Endothelial cell of umbilical vein (primary cell): ENCODE data around the gene ACOT7. TPM values are rescaled to one million over a fixed set of nuclear protein-coding genes. Genes with fewer than 3 reads are reported as not detected.

Source experiments
- BruUV-seq: library from RNA; stranded (reverse); fragments of 400-500 nt; replicated peaks from 2 replicates; lab custom pipeline; 2021; lab: Mats Ljungman, UMichigan
- CTCF ChIA-PET: fragments of 300-600, 350-600 bp; sonication (Branson Sonifier 250); formaldehyde crosslinking; loops from one replicate; lab custom pipeline; 2021; ENCODE audit warnings: antibody characterized with exemption, inconsistent platforms; lab: Charles Lee
- POLR2A ChIA-PET: fragments of 300-600, 350-600 bp; sonication (Branson Sonifier 250); formaldehyde crosslinking; loops from one replicate; lab custom pipeline; 2021; ENCODE audit warnings: antibody characterized with exemption, inconsistent platforms; lab: Charles Lee
- DNase-seq: peaks from one replicate; pipeline ENCODE4 v3.0.0-alpha.2; 2011; ENCODE audit warnings: low read depth, low spot score
- FAIRE-seq: peaks from 2 replicates; lab custom pipeline; 2011; peaks lifted over from hg19 to GRCh38; lab: Jason Lieb, UNC
- H2AFZ ChIP-seq: 2 replicates; pipeline ENCODE4 v1.6.0; 2012; ENCODE audit warnings: low read depth, low read length, control low read depth, inconsistent platforms
- H3K27ac ChIP-seq: 2 replicates; pipeline ENCODE4 v1.5.1; 2011; ENCODE audit warnings: low read depth, mild to moderate bottlenecking, control low read depth, low read length, moderate library complexity; ENCODE audit not compliant: insufficient read depth
- H3K27me3 ChIP-seq, 2 experiments: 2 replicates each; pipeline versions ENCODE4 v1.6.0 to v1.6.1; 2011; ENCODE audit warnings: low read length in 2 of 2, mixed read lengths in 1 of 2; ENCODE audit not compliant: control insufficient read depth in 2 of 2, insufficient read depth in 2 of 2
- H3K36me3 ChIP-seq, 2 experiments: 2 replicates in 1 of 2; 3 replicates in 1 of 2; pipeline ENCODE4 v1.5.1; 2011; ENCODE audit warnings: low read length in 2 of 2, mild to moderate bottlenecking in 1 of 2, moderate library complexity in 1 of 2; ENCODE audit not compliant: control insufficient read depth in 2 of 2, insufficient read depth in 2 of 2; ENCODE audit errors: extremely low read depth in 1 of 2
- H3K4me1 ChIP-seq: 3 replicates; pipeline ENCODE4 v1.5.1; 2011; ENCODE audit warnings: mild to moderate bottlenecking, low read length; ENCODE audit not compliant: control insufficient read depth, insufficient read depth; ENCODE audit errors: extremely low read depth
- H3K4me2 ChIP-seq: 2 replicates; pipeline ENCODE4 v1.6.1; 2011; ENCODE audit warnings: low read length, control low read depth, mixed read lengths; ENCODE audit not compliant: insufficient read depth
- H3K4me3 ChIP-seq, 3 experiments: fragments of 200-600 bp in 1 of 3; sonication (generic), shearing (Covaris generic) in 1 of 3; replicated peaks in 1 of 3; 2 replicates each; pipeline ENCODE4 v1.5.1; 2011 to 2016; ENCODE audit warnings: control low read depth in 3 of 3, low read length in 3 of 3, mild to moderate bottlenecking in 2 of 3, inconsistent platforms in 1 of 3, low read depth in 1 of 3, moderate library complexity in 1 of 3; ENCODE audit not compliant: insufficient read depth in 1 of 3
- H3K79me2 ChIP-seq: 2 replicates; pipeline ENCODE4 v1.6.0; 2012; ENCODE audit warnings: low read length, inconsistent platforms; ENCODE audit not compliant: control insufficient read depth, insufficient read depth
- H3K9ac ChIP-seq: replicated peaks from 2 replicates; pipeline ENCODE3; 2011; ENCODE audit warnings: low read length, control low read depth; ENCODE audit not compliant: insufficient read depth; ENCODE audit errors: extremely low read depth
- H3K9me1 ChIP-seq: replicated peaks from 3 replicates; pipeline ENCODE4 v1.6.0; 2011; ENCODE audit warnings: mild to moderate bottlenecking, low read length; ENCODE audit not compliant: control insufficient read depth, insufficient read depth; ENCODE audit errors: extremely low read depth
- H3K9me3 ChIP-seq: replicated peaks from 2 replicates; pipeline ENCODE4 v1.5.1; 2012; ENCODE audit warnings: low read length, inconsistent platforms; ENCODE audit not compliant: control insufficient read depth, insufficient read depth
- H4K20me1 ChIP-seq: replicated peaks from 2 replicates; pipeline ENCODE3; 2011; ENCODE audit warnings: mild to moderate bottlenecking, low read length; ENCODE audit not compliant: control insufficient read depth, insufficient read depth; ENCODE audit errors: extremely low read depth
- CTCF ChIP-seq, 2 donors: IDR thresholded peaks; 1 replicate in 1 of 2; 2 replicates in 1 of 2; pipeline ENCODE4 v1.5.1; 2011; ENCODE audit warnings: low read length in 2 of 2, mild to moderate bottlenecking in 2 of 2, moderate library complexity in 2 of 2, control low read depth in 1 of 2, inconsistent platforms in 1 of 2, low read depth in 1 of 2; ENCODE audit not compliant: insufficient read depth in 1 of 2; ENCODE audit errors: extremely low read depth in 1 of 2
- EZH2 ChIP-seq: IDR thresholded peaks from 2 replicates; pipeline ENCODE4 v1.6.1; 2012; ENCODE audit warnings: borderline replicate concordance, low read depth, mild to moderate bottlenecking, moderate library complexity, low read length, inconsistent platforms; ENCODE audit not compliant: severe bottlenecking
- FOS ChIP-seq: IDR thresholded peaks from 2 replicates; pipeline ENCODE4 v1.6.1; 2011; ENCODE audit warnings: mild to moderate bottlenecking, low read length, moderate library complexity, borderline replicate concordance; ENCODE audit not compliant: insufficient read depth
- GATA2 ChIP-seq: IDR thresholded peaks from 2 replicates; pipeline ENCODE4 v1.7.0; 2011; ENCODE audit warnings: low read depth, mild to moderate bottlenecking, moderate library complexity, mixed read lengths, low read length; ENCODE audit not compliant: insufficient read length, insufficient read depth
- JUN ChIP-seq: IDR thresholded peaks from 2 replicates; pipeline ENCODE4 v1.6.1; 2011; ENCODE audit warnings: borderline replicate concordance, low read depth; ENCODE audit not compliant: insufficient read length, insufficient read depth
- MAX ChIP-seq: IDR thresholded peaks from 2 replicates; pipeline ENCODE4 v1.6.1; 2011; ENCODE audit not compliant: insufficient read depth, insufficient read length
- MYC ChIP-seq: IDR thresholded peaks from one replicate; pipeline ENCODE4 v1.6.1; 2011; ENCODE audit warnings: mild to moderate bottlenecking, low read depth, low read length
- POLR2A ChIP-seq: IDR thresholded peaks from 2 replicates; pipeline ENCODE4 v1.6.1; 2012; ENCODE audit warnings: low read depth, mild to moderate bottlenecking, control low read depth, low read length
- POLR2AphosphoS5 ChIP-seq: IDR thresholded peaks from 2 replicates; pipeline ENCODE4 v1.6.1; 2012; ENCODE audit warnings: low read depth, mild to moderate bottlenecking, control low read depth, low read length, moderate library complexity; ENCODE audit not compliant: insufficient read depth
- dilution Hi-C: fragments of 300-500 bp; cut with MboI; formaldehyde crosslinking; loops from one replicate; pipeline ENCODE4 v1.15.0; 2019; ENCODE audit warnings: low sequenced_read_pairs; ENCODE audit not compliant: extremely low pct_ligation_motif_present
- intact Hi-C: fragments of 100-400 bp; cut with micrococcal nuclease; formaldehyde crosslinking; loops from one replicate; pipeline ENCODE4 v1.10.0; 2022
- polyA plus RNA-seq, 4 experiments: library from polyadenylated mRNA; depleted of rRNA in 3 of 4; stranded (reverse) in 3 of 4; unstranded in 1 of 4; fragments of >200 nt; gene quantifications; 2 replicates each; pipeline versions ENCODE4 v1.2.1 to v1.2.3, GENCODE V29; 2011 to 2012; ENCODE audit warnings: missing spikeins in 1 of 4
- total RNA-seq: library from RNA; stranded (reverse); gene quantifications from 2 replicates; pipeline ENCODE4 v1.2.3, GENCODE V29; 2021

The ACOT7 gene
- total and polyA plus RNA-seq, 2 donors (not counting 3 experiments of a cell fraction or from before 2014, with no cell fraction given): 69.4 to 105 TPM

GRCh38 chr1:6419397-6419803 lies 25.8 kb upstream of the ACOT7 start:
- Histone ChIP-seq H3K27ac (no peak overlapping the region), H3K4me1 (peaks cover 38% of the 10 kb centered on the region), H3K27me3 (peaks cover 4 to 8% of the 10 kb centered on the region in 2 experiments), H3K9me1 (no peaks in the 10 kb centered on the region), H3K4me3 (peak overlapping the region in 2 of 3 experiments; percentile 24 to 34), H3K79me2 (no peaks in the 10 kb centered on the region), H3K9ac (no peak overlapping the region), H2AFZ (peak overlapping the region; percentile 30), H3K4me2 (peak overlapping the region; percentile 9), H3K36me3 (no peaks in the 10 kb centered on the region), H4K20me1 (no peaks in the 10 kb centered on the region), H3K9me3 (no peaks in the 10 kb centered on the region)
- ChIA-PET CTCF (interaction anchor here (0.9 to 11.1 kb wide), 8 partner anchors 10 to 62 kb away, joined by 3 to 202 read pairs (median 4); no protein-coding TSS in a partner anchor), POLR2A (no interaction called here)
- intact Hi-C loops (no loop called here), dilution Hi-C loops (no loop called here)
- DNase-seq (no peak), FAIRE-seq (no peak)
- no peak for TF ChIP-seq EZH2
- no peak for TF ChIP-seq CTCF (IDR thresholded peaks at IDR 0.05; ENCODE audit: extremely low read depth in 1 of 2, insufficient read depth in 1 of 2, low read depth in 1 of 2, low read length in 2 of 2)
- no peak for TF ChIP-seq POLR2A
- TF ChIP-seq POLR2AphosphoS5: no peak
- no peak for TF ChIP-seq JUN
- no peak for TF ChIP-seq MYC
- TF ChIP-seq FOS: no peak
- TF ChIP-seq GATA2: no peak
- no peak for TF ChIP-seq MAX
- BruUV-seq: no TSS peak
